HG03066 (cell line): Measurements from ENCODE around the gene GRID1.
A peak's percentile ranks its signal among the peaks of the same experiment; 100 is the strongest.
"Not testable (repeated sequence)": the region's sequence is repeated elsewhere in the genome, so short reads cannot be mapped to it uniquely, and the experiment has no call there.

ENCODE experiments used
- ATAC-seq: cut with Tn5 transposase; IDR thresholded peaks from one replicate; pipeline ENCODE4 v1.9.1; 2021; ENCODE audit warnings: low read depth; ENCODE audit not compliant: unreplicated experiment

GRID1 gene

DNA sequence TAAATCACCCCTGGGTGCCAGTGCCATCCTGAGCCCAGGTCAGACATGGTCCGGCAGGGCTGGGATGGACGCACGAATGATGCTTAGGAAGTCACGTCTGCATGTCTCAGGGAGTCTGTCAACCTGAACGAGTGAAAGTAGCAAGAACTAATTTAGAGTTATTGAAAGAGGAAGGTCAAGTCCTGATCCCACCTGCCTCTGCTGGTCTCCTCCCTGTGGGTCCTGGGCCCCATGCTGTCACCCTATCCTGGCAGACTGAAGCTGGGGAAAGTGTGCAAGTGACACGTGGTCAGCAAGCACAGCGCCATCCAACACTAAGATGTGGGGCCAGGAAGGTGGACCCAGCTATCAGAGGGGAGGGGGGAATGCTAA lies 26.1 kb upstream of the GRID1 start:
- ATAC-seq, result peak; percentile 53

GRCh38 chr10:86391986-86392722 lies 25.6 kb upstream of the GRID1 start:
- ATAC-seq, result peak; percentile 8

- ATAC-seq, result no peak
Observed at GRCh38 chr10:86391236-86391840, 24.7 kb upstream of the GRID1 start.

DNA sequence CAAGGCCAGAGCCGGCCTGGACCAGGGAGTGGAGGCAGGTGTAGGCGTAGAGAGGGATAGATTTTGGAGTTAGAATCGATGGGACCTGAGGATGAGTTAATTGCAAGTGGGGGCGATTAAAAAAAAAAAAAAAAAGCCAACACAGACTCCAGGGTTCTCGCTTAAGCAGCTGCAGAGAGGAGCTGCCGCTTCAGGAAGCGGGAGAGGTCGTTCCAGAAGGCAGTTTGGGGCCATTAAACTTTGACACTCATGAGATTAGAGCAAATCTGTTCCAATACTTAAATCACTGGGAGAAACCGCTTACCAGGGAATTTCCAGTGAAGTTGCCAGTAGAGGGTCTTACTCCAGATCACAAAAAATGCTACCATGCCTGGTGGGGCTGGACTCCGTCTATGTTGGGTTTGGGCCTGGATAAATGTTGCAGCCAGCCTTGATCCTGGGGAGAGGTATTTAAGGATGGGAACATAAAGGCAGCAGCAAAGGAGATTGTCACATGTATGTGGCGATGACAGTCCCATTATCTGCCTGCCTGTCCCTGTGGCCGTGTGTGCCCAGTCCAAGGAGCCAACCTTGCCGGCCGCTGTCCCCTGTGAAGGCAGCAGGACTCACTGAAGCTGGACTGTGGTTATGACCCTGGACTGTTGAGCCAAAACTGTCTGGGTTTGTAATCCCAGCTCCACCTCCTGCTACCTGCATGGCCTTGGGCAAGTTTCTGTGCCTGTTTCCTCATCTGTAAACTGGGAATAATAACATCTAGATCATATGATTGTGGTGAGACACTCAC lies 23.9 kb upstream of the GRID1 start:
- ATAC-seq, result no peak

- ATAC-seq, result peak; percentile 58
Observed at GRCh38 chr10:86389441-86390193, 23.0 kb upstream of the GRID1 start.

GRCh38 chr10:86389109-86389440 lies 22.5 kb upstream of the GRID1 start:
- ATAC-seq, result not testable (repeated sequence)

DNA sequence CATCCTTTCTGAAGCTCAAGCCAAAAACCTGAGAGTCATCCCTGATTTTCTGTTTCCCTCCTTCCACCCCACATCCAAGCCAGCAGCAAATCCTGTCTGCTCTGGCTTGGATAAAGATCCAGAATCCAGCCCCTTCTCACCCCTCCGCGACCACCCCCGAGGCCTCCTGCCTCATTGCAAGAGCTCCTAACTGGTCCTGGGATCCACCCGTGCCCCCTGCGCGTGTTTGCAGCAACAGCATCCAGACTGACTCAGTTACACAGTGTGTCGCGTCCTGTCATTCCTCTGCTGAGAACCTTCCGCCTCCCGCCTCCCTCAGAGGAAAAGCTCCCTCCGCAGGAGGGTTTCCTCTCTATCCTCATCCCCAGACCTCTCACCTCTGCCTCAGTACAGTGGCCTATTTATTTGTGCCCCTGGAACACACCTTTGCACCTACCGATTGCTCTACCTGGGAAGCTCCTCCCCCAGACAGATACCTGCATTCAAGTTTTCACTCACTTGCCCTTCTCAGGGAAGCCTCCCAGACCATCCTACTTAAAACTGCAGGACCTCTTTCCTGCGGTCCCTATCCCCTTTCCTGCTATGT lies 21.6 kb upstream of the GRID1 start:
- no peak for ATAC-seq

DNA sequence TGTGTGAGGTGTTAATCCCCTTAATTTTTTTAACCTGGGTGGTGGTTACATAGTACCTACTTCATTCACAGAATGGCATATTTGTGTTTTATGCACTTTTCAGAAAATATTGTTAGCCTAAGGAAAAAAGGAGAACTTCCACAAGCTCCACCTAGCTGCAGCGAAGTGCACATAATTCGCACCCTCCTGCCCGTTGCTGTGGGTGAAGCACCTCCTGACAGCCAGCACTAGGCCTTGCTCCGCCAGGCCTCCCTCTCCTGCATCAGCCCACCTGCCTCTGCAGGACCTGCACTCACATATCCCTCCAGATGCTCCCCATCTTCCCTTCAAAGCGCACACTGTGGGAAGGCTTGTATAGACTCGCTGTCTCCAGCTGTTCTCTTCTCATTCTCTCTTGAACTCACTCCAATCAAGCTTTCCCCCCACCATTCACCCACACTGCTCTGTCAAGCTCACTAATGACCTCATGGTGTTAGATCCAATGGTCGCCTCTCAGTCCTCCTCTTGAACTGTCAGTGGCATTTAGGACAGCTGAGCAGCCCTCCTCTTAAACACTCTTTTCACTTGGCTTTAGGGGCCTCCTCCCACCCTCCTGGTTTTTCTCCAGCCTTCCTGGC lies 20.7 kb upstream of the GRID1 start:
- no peak for ATAC-seq

DNA sequence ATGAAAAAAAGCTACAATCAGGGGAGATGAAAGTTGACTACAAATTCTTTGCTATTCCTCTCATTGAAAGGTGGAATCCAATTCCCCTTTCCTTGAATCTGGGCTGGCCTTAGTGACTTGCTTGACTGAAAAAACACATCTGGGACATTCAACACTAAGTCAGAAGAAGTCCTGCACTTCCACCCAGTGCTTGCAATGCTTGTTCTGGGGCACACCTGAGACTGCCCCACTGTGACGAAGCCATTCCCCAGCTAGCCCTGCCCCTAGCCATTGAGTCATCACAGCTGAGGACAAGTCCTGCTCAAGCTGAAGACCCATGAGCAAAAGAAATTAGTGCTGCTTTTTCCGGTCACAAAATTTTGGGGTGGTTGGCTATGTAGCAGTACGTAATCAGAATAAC lies 19.2 kb upstream of the GRID1 start:
- no peak for ATAC-seq

DNA sequence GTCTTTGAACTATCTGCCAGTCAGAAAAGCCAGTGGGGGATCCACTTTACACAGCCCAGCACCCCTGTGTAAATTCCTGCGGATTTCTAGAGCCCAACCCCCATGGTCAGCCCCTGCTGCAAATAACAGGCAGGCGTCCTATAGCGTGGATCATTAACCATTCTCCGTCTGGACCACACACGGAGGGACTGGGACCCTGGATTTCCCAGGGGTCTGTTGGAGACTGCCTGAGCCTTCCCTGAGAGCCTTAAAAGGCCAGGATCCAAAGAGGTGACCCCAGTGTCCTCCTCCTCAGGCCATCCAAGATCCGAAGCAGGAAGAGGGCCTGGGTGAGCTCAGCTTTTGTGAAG lies 11.2 kb upstream of the GRID1 start:
- no peak for ATAC-seq

DNA sequence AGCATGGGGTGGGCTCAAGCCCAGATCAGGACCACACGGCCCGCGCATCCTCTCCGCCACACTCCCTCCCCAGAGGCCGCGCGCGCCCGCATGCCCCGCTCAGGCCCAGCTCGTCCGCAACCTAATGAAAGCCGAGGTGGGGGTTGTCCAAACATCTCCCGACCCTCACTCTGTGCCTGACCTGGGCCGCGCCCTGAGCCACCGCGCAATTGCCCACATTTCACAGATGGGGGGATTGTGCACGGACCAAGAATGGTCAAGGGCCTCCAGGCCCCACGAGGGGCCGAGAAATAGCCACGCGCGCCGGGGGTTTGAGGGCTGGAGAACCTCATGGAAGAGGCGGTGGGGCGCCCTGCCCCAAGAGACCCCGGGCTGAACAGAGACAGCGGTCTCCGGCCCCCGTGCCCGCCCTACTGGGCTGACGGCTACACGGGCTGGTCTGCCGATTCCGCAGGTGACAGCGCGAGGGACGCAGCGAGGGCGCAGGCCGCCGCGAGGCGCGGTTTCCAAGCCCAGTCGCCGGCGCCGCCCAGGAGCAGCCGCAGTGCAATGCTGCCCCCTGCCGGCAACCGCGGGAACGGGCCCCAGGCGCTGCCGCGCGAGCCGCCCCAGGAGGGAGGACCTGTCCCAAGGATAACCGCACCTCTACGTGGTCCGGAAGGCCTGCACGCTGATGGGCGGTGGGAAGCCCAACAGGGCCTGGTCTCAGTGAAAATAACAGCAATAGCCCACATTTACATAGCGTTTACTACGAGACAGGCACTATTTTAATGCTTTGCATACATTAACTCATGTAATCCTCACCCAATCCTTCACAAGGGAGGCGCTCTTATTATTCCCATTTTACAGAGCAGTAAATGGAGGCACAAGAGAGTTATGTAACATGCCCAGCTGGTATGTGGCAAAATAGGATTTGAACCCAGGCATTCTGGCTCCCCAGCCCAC lies 10.5 kb upstream of the GRID1 start:
- peak; percentile 93 for ATAC-seq

- no peak for ATAC-seq
Observed at GRCh38 chr10:86376403-86376802, 9.8 kb upstream of the GRID1 start.

DNA sequence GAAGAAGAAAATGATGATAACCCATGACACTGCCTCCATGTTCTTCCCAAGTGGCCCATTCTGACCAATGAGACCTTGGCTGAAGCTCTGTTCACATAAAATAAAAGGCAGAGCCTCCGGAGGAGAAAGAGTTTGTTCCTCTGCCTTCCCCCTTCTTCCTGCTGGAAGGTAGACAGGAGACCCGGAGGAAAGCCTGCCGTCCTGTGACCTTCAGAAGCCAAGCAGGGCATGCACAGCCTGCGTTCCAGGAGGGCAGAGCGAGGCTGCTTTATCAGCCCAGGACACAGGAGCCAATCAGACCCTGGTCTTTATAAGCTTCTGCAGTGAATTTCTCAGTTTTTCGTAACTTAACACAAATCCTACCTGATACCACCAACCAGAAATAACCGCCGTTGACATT lies 8.6 kb upstream of the GRID1 start:
- ATAC-seq, result no peak

- ATAC-seq, result no peak
Observed at GRCh38 chr10:86374664-86375063, 8.1 kb upstream of the GRID1 start.

DNA sequence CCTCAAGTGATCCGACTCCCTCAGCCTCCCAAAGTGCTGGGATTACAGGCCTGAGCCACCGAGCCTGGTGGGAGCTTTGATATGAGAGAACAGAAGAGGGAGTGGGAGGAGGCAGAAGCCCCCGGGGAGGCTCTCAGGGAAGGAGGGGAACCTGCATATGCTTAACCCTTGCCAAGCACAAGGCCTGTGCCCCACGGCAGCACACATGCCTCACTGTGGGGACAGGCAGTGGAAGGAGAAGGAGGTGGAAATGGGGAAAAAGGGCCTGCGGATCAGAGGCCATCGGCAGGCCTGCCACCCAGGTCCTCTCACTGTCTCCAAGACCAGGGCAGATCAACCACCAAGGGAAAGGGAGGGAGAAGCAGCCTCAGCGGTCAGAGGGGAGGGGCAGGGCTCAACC lies 7.2 kb upstream of the GRID1 start:
- no peak for ATAC-seq

- ATAC-seq, result no peak
Observed at GRCh38 chr10:86373251-86373650, 6.7 kb upstream of the GRID1 start.

DNA sequence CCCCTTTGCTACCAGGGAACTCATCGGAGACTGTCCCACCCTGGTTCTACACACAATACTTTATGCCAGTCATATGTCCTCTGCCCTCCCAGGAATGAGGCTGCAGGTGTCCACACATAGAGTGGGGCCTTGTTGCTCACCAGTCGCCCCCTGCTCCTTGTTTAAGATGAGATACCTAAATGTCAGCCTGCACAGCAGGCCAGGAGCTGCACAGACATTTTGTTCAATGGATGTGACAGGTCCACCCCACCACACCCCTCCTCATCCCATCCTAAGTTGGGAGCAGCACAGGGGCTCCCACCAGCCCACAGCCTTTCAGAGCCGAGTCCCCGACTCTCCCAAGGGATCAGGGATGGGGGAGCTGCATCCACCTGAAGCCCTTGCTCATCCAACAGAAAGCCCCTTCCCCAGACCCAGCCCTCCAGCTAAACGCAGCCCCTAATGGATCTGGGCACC lies 6.2 kb upstream of the GRID1 start:
- no peak for ATAC-seq

DNA sequence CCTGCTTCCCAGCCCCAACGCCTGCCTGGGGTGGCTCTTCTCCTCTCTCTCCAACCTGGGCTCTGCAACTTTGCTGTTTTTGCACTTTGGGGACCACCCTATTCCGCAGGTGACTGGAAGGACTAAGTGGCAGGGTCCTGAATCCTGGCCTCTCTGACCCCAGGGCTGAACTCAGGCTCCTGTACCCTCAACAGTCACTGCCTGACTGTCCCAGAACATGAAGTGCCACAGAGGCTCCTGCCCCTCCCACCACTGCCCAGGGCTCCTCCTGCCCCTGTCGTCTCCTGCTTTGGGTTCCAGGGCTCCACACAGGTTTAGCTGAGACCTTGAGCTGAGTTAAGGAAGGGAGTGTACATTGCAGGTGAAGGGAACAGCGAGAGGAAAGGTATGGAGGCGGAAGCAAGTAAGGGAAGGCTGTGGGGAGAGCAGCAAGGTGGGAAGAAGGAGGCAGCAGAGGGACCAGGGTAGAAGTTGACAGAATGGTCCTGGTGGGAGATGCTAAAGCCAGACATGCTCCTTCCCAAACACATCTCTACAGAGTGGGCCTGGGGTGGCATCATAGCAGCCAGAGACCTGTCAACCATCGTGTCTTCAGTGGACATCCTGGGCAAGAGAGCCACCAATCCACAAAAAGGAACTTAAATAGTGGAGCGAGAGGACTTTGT lies 5.7 kb upstream of the GRID1 start:
- no peak for ATAC-seq

GRCh38 chr10:86371691-86372090 lies 5.1 kb upstream of the GRID1 start:
- ATAC-seq, result no peak
